CD1c-positive myeloid dendritic cell (primary cell): ENCODE measurements around the gene HCFC1R1.
"Not testable (repeated sequence)": the region's sequence is repeated elsewhere in the genome, so short reads cannot be mapped to it uniquely, and the experiment has no call there.

Source experiments
- DNase-seq: peaks from one replicate; pipeline ENCODE4 v3.0.0-alpha.2; 2016; ENCODE audit errors: extremely low spot score

The HCFC1R1 gene

GRCh38 chr16:3057181-3058138 is 33.7 kb upstream of the HCFC1R1 start:
- DNase-seq, result no peak

GRCh38 chr16:3056336-3057180 is 32.8 kb upstream of the HCFC1R1 start:
- no peak for DNase-seq

GRCh38 chr16:3055734-3056115 is 32.0 kb upstream of the HCFC1R1 start:
- DNase-seq, result not testable (repeated sequence)

- DNase-seq, result no peak
Measured at GRCh38 chr16:3054965-3055733, 31.4 kb upstream of the HCFC1R1 start.

GRCh38 chr16:3053330-3053710 is 29.6 kb upstream of the HCFC1R1 start:
- not testable (repeated sequence) for DNase-seq

GRCh38 chr16:3052571-3053329 is 29.0 kb upstream of the HCFC1R1 start:
- DNase-seq, result not testable (repeated sequence)

GRCh38 chr16:3051494-3051893 is 27.8 kb upstream of the HCFC1R1 start:
- DNase-seq, result peak; percentile 49

GRCh38 chr16:3051009-3051408 is 27.3 kb upstream of the HCFC1R1 start:
- DNase-seq, result no peak

GRCh38 chr16:3050487-3050886 is 26.7 kb upstream of the HCFC1R1 start:
- no peak for DNase-seq

- no peak for DNase-seq
Measured at GRCh38 chr16:3049921-3050481, 26.3 kb upstream of the HCFC1R1 start.

- no peak for DNase-seq
Measured at GRCh38 chr16:3047387-3047720, 23.6 kb upstream of the HCFC1R1 start.

- no peak for DNase-seq
Measured at GRCh38 chr16:3046641-3047386, 23.1 kb upstream of the HCFC1R1 start.

- DNase-seq, result peak; percentile 80
Measured at GRCh38 chr16:3045758-3046640, 22.3 kb upstream of the HCFC1R1 start, which contains the start of gene MMP25. TSS of gene MMP25 (plus strand) at chr16:3046561. CDS start at chr16:3046918, 357 bp downstream.

- no peak for DNase-seq
Measured at GRCh38 chr16:3044708-3045107, 21.0 kb upstream of the HCFC1R1 start.

GRCh38 chr16:3042376-3042775 is 18.6 kb upstream of the HCFC1R1 start:
- DNase-seq, result peak; percentile 18

- DNase-seq, result no peak
Measured at GRCh38 chr16:3038896-3039295, 15.2 kb upstream of the HCFC1R1 start.

- no peak for DNase-seq
Measured at GRCh38 chr16:3038256-3038655, 14.5 kb upstream of the HCFC1R1 start.

- no peak for DNase-seq
Measured at GRCh38 chr16:3036726-3037315, 13.1 kb upstream of the HCFC1R1 start, which contains the start of gene BICDL2. TSS of gene BICDL2 (minus strand) at chr16:3036944. CDS start at chr16:3035496, 1,448 bp downstream.
